Glomerular endothelial cell (primary cell): ENCODE results near the gene CCL22. TPM values are rescaled to one million over a fixed set of nuclear protein-coding genes. Genes with fewer than 3 reads are reported as not detected.
A peak's percentile ranks its signal among the peaks of the same experiment; 100 is the strongest.
"Not testable (repeated sequence)": the region's sequence is repeated elsewhere in the genome, so short reads cannot be mapped to it uniquely, and the experiment has no call there.

Experiments
- DNase-seq: peaks from one replicate; pipeline ENCODE4 v3.0.0-alpha.2; 2011; ENCODE audit warnings: low read depth, low spot score; ENCODE audit errors: extremely low read depth
- total RNA-seq: library from RNA; depleted of rRNA; stranded (reverse); fragments of >200 nt; gene quantifications from 2 replicates; pipeline ENCODE4 v1.2.3, GENCODE V29; 2015

CCL22 gene
- 0.15 TPM in 1 of 2 replicates, not detected in the other for total RNA-seq

GRCh38 chr16:57358527-57359095 lies at the start of gene CCL22:
TSS of gene CCL22 (plus strand) at chr16:57358783. CDS start at chr16:57358817, 34 bp downstream.
- no peak for DNase-seq

DNA sequence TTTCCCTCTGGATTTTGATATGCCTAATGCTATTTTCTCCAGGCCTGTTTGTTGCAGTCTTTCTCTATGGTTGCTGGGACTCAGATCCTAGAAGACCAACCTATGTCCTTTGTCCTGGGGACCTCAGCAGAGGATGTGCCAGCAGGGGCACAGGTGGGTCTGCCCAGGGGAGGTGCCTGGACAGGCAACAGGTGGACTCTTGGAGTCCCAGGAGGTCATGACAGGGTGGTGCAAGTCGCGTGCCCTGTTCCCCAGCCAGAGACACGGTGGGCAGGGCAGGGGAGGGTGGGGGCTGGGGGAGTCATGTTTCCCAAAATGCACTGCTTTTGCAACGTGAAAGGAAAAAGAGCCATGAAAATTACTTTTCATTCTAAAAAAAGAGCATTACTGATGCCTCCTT lies 47.8 kb upstream of the CCL22 start:
- DNase-seq = no peak

DNA sequence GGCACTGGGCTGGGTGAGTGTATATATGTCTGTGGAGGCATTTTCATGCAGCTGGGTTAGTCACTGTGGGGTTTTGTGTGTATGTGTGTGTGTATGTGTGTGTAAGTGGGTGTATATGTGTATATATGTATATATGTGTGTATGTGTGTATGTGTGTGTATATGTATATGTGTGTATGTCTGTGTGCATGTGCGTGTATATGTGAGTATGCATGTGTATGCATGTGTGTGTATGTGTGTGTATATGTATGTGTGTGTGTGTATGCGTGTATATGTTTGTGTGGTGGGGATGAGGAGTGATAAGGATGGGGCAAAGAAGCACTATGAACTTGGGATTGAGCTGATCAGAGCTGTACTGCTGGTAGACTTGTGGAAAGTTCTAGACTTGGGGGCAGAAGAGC lies 45.1 kb upstream of the CCL22 start:
- DNase-seq = no peak

DNA sequence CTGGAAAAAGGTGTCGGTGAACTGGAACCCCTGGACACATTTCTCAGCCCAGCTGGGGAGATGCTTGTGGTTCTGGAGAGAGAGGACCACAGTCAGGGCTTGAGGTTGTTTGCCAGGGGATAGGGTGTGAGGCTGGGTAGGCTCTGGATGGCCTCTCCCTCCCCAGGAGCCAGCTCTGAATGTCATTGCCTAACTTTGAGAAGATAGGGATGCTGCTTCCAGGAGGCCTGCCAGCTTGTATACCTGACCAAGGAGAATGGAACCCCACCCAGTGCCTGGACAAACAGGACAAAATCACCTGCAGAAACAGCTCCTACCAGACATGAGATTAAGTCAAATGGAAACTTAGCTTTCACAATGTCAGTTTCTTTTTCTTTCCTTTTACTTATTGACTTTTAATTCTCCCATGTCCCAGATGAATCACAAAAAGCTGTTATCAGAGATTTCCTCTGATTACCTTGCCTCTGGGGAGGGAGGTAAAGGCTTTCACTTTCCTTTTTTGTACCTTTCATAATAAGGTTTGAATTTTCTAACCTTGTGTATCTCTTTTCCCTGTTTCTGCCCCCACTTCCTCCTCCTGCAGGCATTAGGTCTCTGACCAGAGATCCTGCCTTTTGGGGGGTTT lies 44.3 kb upstream of the CCL22 start:
- no peak for DNase-seq

GRCh38 chr16:57315416-57315815 lies 43.2 kb upstream of the CCL22 start:
- DNase-seq = no peak

DNA sequence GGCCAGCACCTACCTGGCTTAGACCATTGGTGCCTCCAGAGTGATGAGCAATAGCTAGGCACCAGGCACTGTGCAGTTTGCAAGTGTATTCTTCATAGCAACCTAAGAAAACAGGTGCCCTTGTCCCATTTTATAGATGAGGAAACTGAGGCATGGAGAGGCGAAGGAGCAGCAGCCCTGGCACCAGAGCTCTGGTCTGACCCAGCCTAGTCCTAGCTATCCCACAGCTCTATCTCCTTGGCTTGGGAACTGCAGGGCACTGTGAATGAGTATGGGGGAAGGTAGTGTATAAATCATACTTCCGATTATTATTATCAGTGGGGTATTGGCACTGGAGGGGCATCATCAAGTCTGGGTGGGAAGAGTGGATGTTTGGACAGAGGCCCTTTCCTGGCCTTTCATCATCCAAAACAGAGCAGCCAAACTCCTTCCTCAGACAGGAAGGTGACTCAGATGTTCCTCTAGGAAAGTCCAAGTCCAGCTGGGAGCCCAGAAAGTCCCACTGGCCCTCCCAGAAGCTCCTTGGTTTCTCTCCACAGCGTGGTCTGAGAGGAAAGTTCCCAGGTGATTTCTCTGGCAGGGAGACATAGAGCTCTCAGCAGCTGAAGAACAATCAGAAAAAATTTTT lies 42.1 kb upstream of the CCL22 start:
- peak; percentile 91 for DNase-seq

DNA sequence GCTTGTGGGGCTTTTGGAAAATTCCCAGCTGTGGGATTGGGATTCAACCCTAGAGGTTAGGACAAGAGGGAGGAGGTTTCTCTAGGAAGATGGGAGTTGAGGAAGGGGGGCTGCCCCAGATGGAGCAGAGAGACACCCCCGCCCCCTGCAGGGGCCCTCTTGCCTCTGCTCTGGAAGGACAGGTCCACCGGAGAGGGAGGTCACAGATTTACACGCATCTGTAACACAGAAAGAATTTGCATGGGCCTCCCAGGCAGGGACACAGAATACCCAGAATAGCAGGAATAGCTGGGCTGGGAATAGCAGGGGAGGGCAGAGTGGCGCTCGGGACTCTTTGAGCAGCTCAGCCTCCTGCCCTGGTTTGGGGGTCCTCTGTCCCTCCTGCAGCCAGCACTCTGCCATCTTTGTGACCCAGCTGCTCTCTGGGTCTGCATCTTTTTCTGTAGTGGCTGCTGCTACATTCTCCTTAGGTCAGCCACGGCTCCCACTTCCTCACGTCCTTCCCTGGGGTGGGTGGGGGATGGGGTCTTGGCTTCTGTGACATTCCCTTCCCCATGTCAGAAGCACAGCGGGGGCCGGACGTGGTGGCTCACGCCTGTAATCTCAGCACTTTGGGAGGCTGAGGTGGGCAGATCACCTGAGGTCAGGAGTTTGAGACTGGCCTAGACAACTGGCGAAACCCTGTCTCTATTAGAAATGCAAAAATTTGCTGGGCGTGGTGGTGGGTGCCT lies 40.2 kb upstream of the CCL22 start:
- no peak for DNase-seq

DNA sequence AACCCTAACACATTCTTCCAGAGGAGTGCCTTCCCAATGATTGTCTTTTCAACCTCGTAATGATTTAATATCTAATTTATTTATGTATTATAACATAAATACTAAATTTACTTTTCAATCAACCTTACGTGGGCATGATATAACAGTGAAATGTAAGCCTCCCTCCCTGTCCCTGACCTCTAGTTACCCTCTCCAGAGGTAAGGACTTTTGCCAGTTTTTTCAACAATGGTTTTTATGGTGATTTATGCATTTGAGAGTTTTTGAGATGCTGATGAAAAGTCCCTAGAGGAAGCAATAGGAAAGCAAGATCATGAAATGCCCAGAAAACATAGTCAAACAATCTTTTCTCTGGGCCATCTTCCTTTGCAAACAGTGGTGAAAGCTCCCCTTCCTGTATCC lies 38.9 kb upstream of the CCL22 start:
- no peak for DNase-seq

DNA sequence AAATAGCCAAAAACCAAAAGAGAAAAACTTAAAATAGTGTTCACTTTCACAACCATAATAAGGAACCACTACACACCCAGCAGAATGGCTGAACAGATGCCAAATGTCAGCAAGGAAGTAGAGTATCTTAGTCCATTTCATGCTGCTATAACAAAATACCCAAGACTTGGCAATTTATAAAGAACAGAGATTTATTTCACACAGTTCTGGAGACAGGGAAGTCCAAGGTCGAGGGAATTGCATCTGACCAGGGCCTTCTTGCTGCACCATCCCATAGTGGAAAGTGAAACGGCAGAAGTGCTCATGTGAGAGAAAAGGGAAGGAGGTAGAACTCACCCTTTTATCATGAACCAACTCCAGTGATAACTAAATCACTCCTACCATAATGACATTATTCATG lies 33.8 kb upstream of the CCL22 start:
- DNase-seq = no peak

DNA sequence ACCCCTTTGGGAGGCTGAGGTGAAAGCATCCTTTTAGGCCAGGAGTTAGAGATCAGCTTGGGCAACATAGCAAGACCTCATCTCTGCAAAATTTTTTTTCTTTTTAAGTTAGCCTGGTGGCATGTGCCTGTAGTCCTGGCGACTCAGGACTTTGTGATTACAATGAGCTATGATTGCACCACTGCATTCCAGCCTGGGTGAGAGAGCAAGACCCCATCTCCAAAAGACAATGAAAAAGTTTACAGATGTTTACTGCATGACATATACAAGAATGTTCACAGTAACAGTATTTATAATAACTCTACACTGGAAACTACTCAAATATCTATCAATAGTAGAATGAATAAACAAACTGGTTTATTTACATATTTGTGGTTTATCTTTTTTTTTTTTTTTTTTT lies 33.1 kb upstream of the CCL22 start:
- no peak for DNase-seq

GRCh38 chr16:57329718-57330327 lies 28.8 kb upstream of the CCL22 start:
- DNase-seq = no peak

- no peak for DNase-seq
Measured at GRCh38 chr16:57331355-57331754, 27.2 kb upstream of the CCL22 start.

DNA sequence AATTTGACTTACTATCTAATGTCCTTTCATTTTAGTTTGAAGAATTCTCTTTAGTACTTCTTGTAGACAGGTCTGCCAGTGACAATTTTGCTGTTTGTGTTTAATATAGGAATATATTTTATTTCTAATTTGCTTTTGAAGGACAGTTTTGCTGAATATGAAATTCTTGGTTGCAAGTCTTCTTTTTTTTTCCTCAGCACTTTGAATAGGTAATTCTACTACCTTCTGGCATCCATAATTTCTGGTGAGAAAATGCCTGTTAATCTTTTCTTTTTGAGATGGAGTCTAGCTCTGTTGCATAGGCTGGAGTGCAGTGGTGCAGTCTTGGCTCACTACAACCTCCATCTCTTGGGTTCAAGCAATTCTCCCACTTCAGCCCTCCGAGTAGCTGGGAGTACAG lies 25.2 kb upstream of the CCL22 start:
- no peak for DNase-seq

- no peak for DNase-seq
Measured at GRCh38 chr16:57335366-57335765, 23.2 kb upstream of the CCL22 start.

DNA sequence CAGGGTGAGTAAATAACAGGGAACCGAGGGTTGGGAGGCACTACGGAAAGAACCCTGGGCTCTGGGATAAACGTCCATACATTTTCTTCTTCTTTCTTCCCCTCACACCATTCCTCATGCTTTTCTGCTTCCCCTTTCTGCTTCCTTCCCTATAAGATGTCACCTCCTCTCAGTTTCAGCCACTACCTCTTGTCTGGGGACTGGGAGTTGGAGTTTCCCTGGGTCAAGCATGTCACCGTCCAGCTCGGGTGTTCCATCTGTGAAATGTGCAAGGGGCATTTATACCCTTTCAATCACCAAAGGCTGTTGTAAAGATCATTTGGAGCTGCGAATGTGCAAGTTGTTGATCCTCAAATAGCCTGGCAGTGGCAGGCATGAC lies 17.5 kb upstream of the CCL22 start:
- no peak for DNase-seq

DNA sequence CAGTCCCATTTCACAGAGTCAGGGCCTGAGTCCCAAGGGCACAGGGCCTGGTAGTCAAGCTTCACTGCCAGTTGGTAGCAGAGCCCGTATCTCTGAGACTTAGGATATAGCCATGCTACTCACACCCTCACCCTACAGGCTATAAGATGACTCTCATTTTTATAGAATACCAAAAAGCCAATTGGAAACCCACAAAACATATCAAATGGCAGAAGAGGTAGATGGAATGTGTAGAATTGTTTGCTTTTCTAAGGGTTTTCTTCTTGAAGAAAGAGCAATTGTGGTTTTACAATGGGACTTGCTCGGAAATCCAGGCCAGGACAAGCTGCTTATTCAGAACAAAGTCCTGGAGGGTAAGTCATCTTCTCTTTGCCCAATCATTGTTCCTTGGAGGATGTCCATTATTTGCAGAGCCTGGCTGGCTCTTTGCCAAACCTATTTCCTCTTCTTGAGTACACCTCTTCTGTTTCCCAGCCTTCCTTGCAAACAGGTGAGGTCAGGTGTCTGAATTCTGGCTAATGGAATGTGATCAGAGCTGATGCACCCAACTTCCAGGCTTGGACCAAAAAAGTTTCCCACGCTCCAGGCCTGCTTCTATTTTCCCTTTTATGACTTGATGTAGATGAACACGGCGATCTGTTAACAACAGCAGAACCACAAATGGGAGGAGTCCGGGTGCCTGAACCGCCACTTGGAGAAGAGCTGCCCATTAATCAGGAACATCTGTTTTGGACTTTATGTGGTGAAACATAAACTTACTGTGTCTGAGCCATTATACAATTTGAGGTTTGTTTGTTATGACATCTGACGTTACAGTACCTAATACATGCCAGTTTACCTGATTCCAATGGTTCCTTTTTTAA lies 16.9 kb upstream of the CCL22 start:
- no peak for DNase-seq

GRCh38 chr16:57342606-57343005 lies 16.0 kb upstream of the CCL22 start:
- DNase-seq = not testable (repeated sequence)

GRCh38 chr16:57343221-57343620 lies 15.4 kb upstream of the CCL22 start:
- no peak for DNase-seq

GRCh38 chr16:57344094-57344493 lies 14.5 kb upstream of the CCL22 start:
- DNase-seq = not testable (repeated sequence)

DNA sequence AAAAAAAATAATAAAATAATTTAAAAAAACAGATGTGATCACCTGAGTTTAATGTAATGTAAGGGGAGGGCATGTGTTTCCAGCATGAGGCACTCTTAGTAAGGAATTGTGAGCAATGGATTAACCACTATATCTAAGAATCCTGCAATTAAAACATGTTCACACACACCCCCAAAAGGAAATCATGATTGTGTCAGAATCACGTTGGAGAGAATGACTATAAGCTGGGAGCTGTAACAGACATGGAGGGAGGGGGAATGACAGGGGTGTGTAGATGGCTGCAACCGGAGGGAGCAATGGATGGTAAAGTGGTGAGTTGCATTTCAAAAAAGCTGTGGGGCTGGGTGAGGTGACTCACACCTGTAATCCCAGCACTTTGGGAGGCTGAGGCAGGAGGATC lies 13.6 kb upstream of the CCL22 start:
- no peak for DNase-seq
